Heart left ventricle (tissue), 16 donors: Measurements from ENCODE around the gene TUT1. TPM values are rescaled to one million over a fixed set of nuclear protein-coding genes. Genes with fewer than 3 reads are reported as not detected.

Experiments
- ATAC-seq, 4 donors: fragments of 200-7000 bp; cut with Tn5 transposase; one replicate each; pipeline ENCODE4 v1.9.1; 2020 to 2022; ENCODE audit warnings: moderate library complexity in 4 of 4, mild to moderate bottlenecking in 3 of 4, moderate number of reproducible peaks in 1 of 4
- DNase-seq, 5 donors: peaks; one replicate each; pipeline ENCODE4 v3.0.0-alpha.2; 2020
- H3K27ac ChIP-seq, 12 donors: fragments of 200-600 bp; sonication (generic) in 4 of 12; one replicate each; pipeline versions ENCODE4 v1.5.0 to v1.8.0; 2016 to 2022; ENCODE audit warnings: mild to moderate bottlenecking in 2 of 12
- H3K27me3 ChIP-seq, 9 donors: fragments of 200-600 bp; sonication (generic) in 2 of 9; one replicate each; pipeline versions ENCODE4 v1.5.1 to v1.8.0; 2016 to 2022; ENCODE audit warnings: mild to moderate bottlenecking in 3 of 9
- H3K36me3 ChIP-seq, 9 donors: fragments of 200-600 bp; sonication (generic) in 2 of 9; one replicate each; pipeline versions ENCODE4 v1.5.0 to v1.8.0; 2018 to 2022; ENCODE audit warnings: mild to moderate bottlenecking in 2 of 9
- H3K4me1 ChIP-seq, 12 donors: fragments of 200-600 bp; sonication (generic) in 4 of 12; one replicate each; pipeline versions ENCODE4 v1.5.0 to v1.8.0; 2016 to 2022; ENCODE audit warnings: mild to moderate bottlenecking in 3 of 12
- H3K4me3 ChIP-seq, 12 donors: fragments of 200-600 bp; sonication (generic) in 4 of 12; one replicate each; pipeline versions ENCODE4 v1.5.0 to v1.8.0; 2017 to 2022; ENCODE audit warnings: mild to moderate bottlenecking in 9 of 12, moderate library complexity in 4 of 12
- H3K9me3 ChIP-seq, 12 donors: fragments of 200-600 bp; sonication (generic) in 4 of 12; one replicate each; pipeline versions ENCODE4 v1.5.0 to v1.8.0; 2016 to 2022; ENCODE audit warnings: mild to moderate bottlenecking in 1 of 12
- POLR2A ChIP-seq, 2 donors: fragments of 450-650 bp; IDR thresholded peaks; one replicate each; pipeline ENCODE4 v1.6.1; 2017; ENCODE audit warnings: antibody characterized with exemption in 2 of 2, mild to moderate bottlenecking in 2 of 2, moderate library complexity in 2 of 2
- WGBS, 4 donors: extraction: QIAGEN DNeasy Blood & Tissue Kit in 2 of 4; methylation state at CpG; one replicate each; pipeline versions ENCODE4 v1.1.5 to v1.1.7; 2013 to 2018; 5-methylcytosine and 5-hydroxymethylcytosine counted together
- intact Hi-C, 10 donors: fragments of 100-400 bp; cut with DNase I; formaldehyde crosslinking; loops; one replicate each; pipeline versions ENCODE4 v1.11.1 to v1.14.2; 2022
- polyA plus RNA-seq, 2 donors: library from polyadenylated mRNA; stranded (reverse); fragments of 200-250 nt; gene quantifications; one replicate each; pipeline ENCODE4 v1.2.3, GENCODE V29; 2013
- total RNA-seq, 9 donors: library from RNA; depleted of rRNA in 2 of 9; stranded (reverse); fragments of >200 nt in 2 of 9; fragmentation: NEBNext Ultra II Directional in 3 of 9; extraction: Animal tissue kit (Norgen Biotek cat#: 25700) in 3 of 9; gene quantifications; one replicate each; pipeline versions ENCODE4 v1.1.0 to v1.2.4, GENCODE V29; 2016 to 2023
- TF ChIP-seq, protein P1 (sequence below), 12 donors: fragments of 200-600 bp; sonication (generic) in 4 of 12; IDR thresholded peaks; one replicate each; pipeline versions ENCODE4 v1.5.0 to v1.8.0; 2018 to 2022; ENCODE audit warnings: antibody characterized with exemption in 12 of 12, mild to moderate bottlenecking in 5 of 12
- donor health status: ischemic (EF 13 %, LVEDD 7.1; RV severe dilation, severe dysfunction).
- donor health status: healthy with polysubstance abuse.
- donor health status: DM: no; HTN: yes; CAD: no.
- donor health status: DM: no; HTN: no; CAD: no.
- donor health status: ischemic (EF 25% LVEDD 6.9; RV normal size, moderate dysfunction).
- donor health status: ischemic (EF 25% LVEDD 5.7; RV mildly dilated, moderate dysfunction).
- donor health status: healthy.
- donor health status: DM: yes; HTN: yes; CAD: no.
- donor health status: ischemic (EF 35%, LVEDD 5.7; RV mildly dilated, moderate dysfunction).
- donor health status: nonischemic (EF 11% LVEDD 7.7; RV severe dilation, severe dysfunction).
- donor health status: DM: yes; HTN: yes; CAD: no.
- donor health status: PGD.
- donor health status: ischemic (EF 29% LVEDD 5.4; RV normal size, mild dysfunction).
- donor health status: nonischemic (EF 23%, LVEDD 6.1; RV moderate dilation, normal function).

Gene TUT1
- total and polyA plus RNA-seq, 11 donors = 6.3 to 16.3 (median 11.3) TPM

DNA sequence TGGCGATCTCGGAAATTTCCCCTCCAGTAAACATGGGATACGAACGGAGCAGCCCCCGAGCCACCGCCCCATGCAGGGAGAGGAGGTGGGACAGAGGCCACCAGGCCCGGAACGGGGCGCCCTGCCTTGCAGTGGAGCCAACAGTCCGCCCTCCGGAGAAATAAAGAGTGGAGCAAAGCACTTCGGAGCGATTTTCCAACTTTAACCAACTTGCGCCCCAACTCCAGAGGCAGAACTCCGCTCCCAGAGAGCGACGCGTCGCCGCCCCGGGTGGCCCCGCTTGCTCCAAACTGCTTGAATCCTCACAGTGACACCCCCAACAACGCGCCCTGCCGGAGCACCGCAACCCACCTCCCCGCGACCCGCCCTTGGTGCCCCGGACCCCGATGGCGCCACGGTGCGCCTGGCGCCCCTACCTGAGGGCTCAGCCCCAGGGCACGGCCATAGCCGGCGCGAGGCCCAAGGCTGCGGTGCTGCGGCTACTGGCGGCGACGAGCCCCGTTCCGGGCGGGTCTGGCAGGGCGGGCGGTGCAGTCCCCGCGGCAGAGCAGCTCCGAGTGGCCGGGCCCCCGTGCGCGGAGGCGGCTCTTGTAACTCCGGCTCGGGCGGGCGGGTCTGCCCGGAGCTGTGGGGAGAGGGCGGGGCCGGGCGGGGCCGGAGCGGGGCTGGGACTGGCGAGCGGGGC lies 44.9 kb downstream of the TUT1 start, which contains the start of gene AHNAK:
Gene AHNAK (minus strand): TSS at position 563 of the 685 bp plus-strand sequence. CDS start 10,708 bp downstream, outside the sequence.
- H3K4me3 ChIP-seq = peak within 1 kb of the TSS; percentile 71 to 100 (median 98)
- TF ChIP-seq, protein P1, sequence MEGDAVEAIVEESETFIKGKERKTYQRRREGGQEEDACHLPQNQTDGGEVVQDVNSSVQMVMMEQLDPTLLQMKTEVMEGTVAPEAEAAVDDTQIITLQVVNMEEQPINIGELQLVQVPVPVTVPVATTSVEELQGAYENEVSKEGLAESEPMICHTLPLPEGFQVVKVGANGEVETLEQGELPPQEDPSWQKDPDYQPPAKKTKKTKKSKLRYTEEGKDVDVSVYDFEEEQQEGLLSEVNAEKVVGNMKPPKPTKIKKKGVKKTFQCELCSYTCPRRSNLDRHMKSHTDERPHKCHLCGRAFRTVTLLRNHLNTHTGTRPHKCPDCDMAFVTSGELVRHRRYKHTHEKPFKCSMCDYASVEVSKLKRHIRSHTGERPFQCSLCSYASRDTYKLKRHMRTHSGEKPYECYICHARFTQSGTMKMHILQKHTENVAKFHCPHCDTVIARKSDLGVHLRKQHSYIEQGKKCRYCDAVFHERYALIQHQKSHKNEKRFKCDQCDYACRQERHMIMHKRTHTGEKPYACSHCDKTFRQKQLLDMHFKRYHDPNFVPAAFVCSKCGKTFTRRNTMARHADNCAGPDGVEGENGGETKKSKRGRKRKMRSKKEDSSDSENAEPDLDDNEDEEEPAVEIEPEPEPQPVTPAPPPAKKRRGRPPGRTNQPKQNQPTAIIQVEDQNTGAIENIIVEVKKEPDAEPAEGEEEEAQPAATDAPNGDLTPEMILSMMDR (IDR thresholded peaks at IDR 0.05) = no peak
- TF ChIP-seq POLR2A (IDR thresholded peaks at IDR 0.05) = peak in 1 of 2 donors; percentile 96
- WGBS, 4 donors = 0 to 1% (median 0%) methylated on average over 30 to 69 of the region's 69 CpGs
- intact Hi-C loops = loop anchor here in 4 of 10 donors (2.0 to 10.0 kb wide), 4 partner anchors 14 to 152 kb away; no protein-coding TSS in a partner anchor
- H3K4me1 ChIP-seq = peaks cover 16 to 81% (median 62%) of the 10 kb centered on the region in 12 donors
- ATAC-seq (peak; percentile 35 to 69 (median 52)), DNase-seq (peak; percentile 89 to 94 (median 90))
- peak within 1 kb of the TSS; percentile 94 to 100 (median 99) for H3K27ac ChIP-seq
- H3K9me3 ChIP-seq = no peaks in the 10 kb centered on the region
- H3K27me3 ChIP-seq = no peaks in the 10 kb centered on the region
- no peaks in the 10 kb centered on the region for H3K36me3 ChIP-seq

DNA sequence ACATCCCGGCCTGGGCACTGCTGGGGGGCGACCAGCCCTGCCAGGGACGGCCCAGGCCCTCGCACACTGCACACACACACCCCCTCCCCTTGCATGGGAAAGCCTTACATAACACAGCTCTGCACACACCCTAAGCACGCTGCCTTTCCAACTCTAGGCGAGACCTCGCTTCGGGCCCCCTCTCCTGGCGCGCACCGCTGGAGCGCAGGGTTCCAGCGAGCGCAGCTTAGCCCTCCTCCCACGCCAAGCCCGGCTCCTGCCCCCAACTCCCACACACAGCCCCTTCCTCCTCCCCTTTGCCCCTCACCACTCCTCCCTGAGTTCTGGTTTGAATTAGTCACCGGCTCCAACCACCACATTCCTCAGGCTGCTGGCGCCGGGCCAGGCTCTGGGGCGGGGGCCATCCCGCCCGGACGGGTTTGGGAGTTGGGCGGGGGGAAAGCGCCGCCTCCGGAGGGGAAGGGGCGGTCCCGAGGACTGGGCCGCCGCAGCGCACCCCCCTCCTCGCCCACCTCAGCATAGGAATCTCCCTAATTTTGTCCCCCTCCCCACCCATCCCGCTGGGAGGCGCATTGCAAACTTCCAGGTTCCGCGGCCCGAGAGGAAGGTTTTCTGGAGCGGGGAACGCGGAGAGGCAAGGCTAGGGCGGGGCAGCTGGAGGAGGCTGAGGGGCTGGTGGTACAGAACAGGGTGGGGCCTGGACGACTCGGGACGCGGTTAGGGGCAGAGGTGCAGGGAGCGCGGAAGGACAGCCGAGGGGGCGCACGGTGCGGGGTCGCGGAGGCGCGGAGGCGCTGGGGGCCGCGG lies 45.7 kb downstream of the TUT1 start:
- intact Hi-C loops = loop anchor here in 4 of 10 donors (2.0 to 10.0 kb wide), 4 partner anchors 15 to 151 kb away; no protein-coding TSS in a partner anchor
- H3K4me3 ChIP-seq = peak overlapping the region; percentile 71 to 100 (median 98)
- TF ChIP-seq POLR2A (IDR thresholded peaks at IDR 0.05) = peak in 1 of 2 donors; percentile 51
- TF ChIP-seq, protein P1 (IDR thresholded peaks at IDR 0.05) = peak in 4 of 12 donors; percentile 9 to 18 (median 14)
- H3K9me3 ChIP-seq = no peaks in the 10 kb centered on the region
- H3K27ac ChIP-seq = peak overlapping the region; percentile 94 to 100 (median 99)
- DNase-seq (peak; percentile 95 to 98 (median 96)), ATAC-seq (peak; percentile 33 to 73 (median 64))
- H3K36me3 ChIP-seq = no peaks in the 10 kb centered on the region
- WGBS, 4 donors = 0 to 1% (median 0%) methylated on average over 41 to 59 of the region's 59 CpGs
- H3K4me1 ChIP-seq = peaks cover 21 to 81% (median 66%) of the 10 kb centered on the region in 12 donors
- H3K27me3 ChIP-seq = no peaks in the 10 kb centered on the region

GRCh38 chr11:62544581-62545436 lies 46.5 kb downstream of the TUT1 start:
- Histone ChIP-seq H3K27ac (peak overlapping the region; percentile 94 to 100 (median 99)), H3K36me3 (no peaks in the 10 kb centered on the region), H3K4me3 (peak overlapping the region; percentile 71 to 100 (median 98)), H3K27me3 (no peaks in the 10 kb centered on the region), H3K4me1 (peaks cover 30 to 83% (median 68%) of the 10 kb centered on the region in 12 donors), H3K9me3 (no peaks in the 10 kb centered on the region)
- ATAC-seq (no peak), DNase-seq (peak in 4 of 5 donors; percentile 55 to 77 (median 66))
- no peak for TF ChIP-seq POLR2A (IDR thresholded peaks at IDR 0.05)
- TF ChIP-seq, protein P1 (IDR thresholded peaks at IDR 0.05) = no peak
- 1 to 3% (median 1%) methylated on average over 32 of the region's 32 CpGs for WGBS, 4 donors
- intact Hi-C loops = loop anchor here (5.0 to 10.0 kb wide), 8 partner anchors 38 to 153 kb away; no protein-coding TSS in a partner anchor
